Ishikawa (cell line): Measurements from ENCODE around the gene STUM.

ENCODE experiments used
- CEBPB ChIP-seq: IDR thresholded peaks from 2 replicates; pipeline ENCODE4 v1.6.1; 2012
- CREB1 ChIP-seq: IDR thresholded peaks from 2 replicates; pipeline ENCODE4 v1.6.1; 2012; ENCODE audit warnings: low read depth
- EGR1 ChIP-seq: IDR thresholded peaks from 2 replicates; pipeline ENCODE4 v1.6.1; 2012
- EP300 ChIP-seq: IDR thresholded peaks from 2 replicates; pipeline ENCODE4 v1.6.1; 2012; ENCODE audit warnings: borderline replicate concordance
- FOXM1 ChIP-seq: IDR thresholded peaks from 2 replicates; pipeline ENCODE4 v1.6.1; 2012; ENCODE audit warnings: low read depth, borderline replicate concordance
- NFIC ChIP-seq: IDR thresholded peaks from 2 replicates; pipeline ENCODE4 v1.6.1; 2012
- RAD21 ChIP-seq: IDR thresholded peaks from 2 replicates; pipeline ENCODE4 v1.6.1; 2012; ENCODE audit warnings: low read depth
- TAF1 ChIP-seq: IDR thresholded peaks from 2 replicates; pipeline ENCODE4 v1.6.1; 2012; ENCODE audit warnings: low read depth, mild to moderate bottlenecking
- TCF12 ChIP-seq: IDR thresholded peaks from 2 replicates; pipeline ENCODE4 v1.6.1; 2012; ENCODE audit warnings: low read depth
- TEAD4 ChIP-seq: IDR thresholded peaks from 2 replicates; pipeline ENCODE4 v1.6.1; 2012
- YY1 ChIP-seq: IDR thresholded peaks from 2 replicates; pipeline ENCODE4 v1.6.1; 2012; ENCODE audit warnings: low read depth
- ZBTB7A ChIP-seq: IDR thresholded peaks from 2 replicates; pipeline ENCODE4 v1.6.1; 2012; ENCODE audit warnings: low read depth
- TF ChIP-seq, protein P1 (sequence below): IDR thresholded peaks from 2 replicates; pipeline ENCODE4 v1.6.1; 2012
- TF ChIP-seq, protein P2 (sequence below): IDR thresholded peaks from 2 replicates; pipeline ENCODE4 v1.6.1; 2012; ENCODE audit warnings: low read depth, mild to moderate bottlenecking
- TF ChIP-seq, protein P3 (sequence below): IDR thresholded peaks from 2 replicates; pipeline ENCODE4 v1.6.1; 2012

STUM gene

DNA sequence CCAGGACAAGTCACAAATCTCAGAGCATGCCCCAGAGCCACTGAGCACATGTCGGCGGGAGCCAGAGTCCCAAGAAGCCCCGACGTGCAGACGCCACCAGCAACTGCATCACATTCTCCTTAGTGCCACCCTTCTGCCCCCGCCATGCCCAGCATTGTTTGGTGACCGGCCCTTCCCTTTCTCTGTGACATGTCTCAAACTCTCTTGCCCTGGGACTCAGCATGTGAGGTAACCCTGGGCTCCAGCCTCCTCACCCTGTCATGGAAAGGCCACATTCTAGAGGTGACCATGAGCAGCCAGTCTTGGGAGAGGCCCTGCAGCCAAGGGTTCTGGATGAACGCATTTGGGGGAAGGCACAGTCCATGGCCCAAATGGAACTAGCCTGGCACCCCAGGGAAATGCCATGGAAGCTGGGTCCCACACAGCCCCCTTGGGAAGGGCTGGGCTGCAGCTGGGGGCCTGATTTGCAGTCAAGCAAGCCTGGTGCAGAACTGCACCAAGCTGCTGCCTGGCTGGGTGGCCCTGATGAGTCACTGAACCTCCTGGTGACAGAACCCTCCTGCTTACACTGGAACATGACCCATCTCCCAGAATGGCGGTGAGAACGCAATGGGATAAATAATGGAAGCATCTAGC is 96.1 kb downstream of the STUM start:
- no peak for TF ChIP-seq FOXM1
- TF ChIP-seq CREB1, result no peak
- no peak for TF ChIP-seq RAD21
- TF ChIP-seq, protein P1, sequence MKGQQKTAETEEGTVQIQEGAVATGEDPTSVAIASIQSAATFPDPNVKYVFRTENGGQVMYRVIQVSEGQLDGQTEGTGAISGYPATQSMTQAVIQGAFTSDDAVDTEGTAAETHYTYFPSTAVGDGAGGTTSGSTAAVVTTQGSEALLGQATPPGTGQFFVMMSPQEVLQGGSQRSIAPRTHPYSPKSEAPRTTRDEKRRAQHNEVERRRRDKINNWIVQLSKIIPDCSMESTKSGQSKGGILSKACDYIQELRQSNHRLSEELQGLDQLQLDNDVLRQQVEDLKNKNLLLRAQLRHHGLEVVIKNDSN, result no peak
- no peak for TF ChIP-seq CEBPB
- TF ChIP-seq TEAD4, result no peak
- no peak for TF ChIP-seq EGR1
- TF ChIP-seq TAF1, result no peak
- TF ChIP-seq EP300, result no peak
- TF ChIP-seq, protein P2, sequence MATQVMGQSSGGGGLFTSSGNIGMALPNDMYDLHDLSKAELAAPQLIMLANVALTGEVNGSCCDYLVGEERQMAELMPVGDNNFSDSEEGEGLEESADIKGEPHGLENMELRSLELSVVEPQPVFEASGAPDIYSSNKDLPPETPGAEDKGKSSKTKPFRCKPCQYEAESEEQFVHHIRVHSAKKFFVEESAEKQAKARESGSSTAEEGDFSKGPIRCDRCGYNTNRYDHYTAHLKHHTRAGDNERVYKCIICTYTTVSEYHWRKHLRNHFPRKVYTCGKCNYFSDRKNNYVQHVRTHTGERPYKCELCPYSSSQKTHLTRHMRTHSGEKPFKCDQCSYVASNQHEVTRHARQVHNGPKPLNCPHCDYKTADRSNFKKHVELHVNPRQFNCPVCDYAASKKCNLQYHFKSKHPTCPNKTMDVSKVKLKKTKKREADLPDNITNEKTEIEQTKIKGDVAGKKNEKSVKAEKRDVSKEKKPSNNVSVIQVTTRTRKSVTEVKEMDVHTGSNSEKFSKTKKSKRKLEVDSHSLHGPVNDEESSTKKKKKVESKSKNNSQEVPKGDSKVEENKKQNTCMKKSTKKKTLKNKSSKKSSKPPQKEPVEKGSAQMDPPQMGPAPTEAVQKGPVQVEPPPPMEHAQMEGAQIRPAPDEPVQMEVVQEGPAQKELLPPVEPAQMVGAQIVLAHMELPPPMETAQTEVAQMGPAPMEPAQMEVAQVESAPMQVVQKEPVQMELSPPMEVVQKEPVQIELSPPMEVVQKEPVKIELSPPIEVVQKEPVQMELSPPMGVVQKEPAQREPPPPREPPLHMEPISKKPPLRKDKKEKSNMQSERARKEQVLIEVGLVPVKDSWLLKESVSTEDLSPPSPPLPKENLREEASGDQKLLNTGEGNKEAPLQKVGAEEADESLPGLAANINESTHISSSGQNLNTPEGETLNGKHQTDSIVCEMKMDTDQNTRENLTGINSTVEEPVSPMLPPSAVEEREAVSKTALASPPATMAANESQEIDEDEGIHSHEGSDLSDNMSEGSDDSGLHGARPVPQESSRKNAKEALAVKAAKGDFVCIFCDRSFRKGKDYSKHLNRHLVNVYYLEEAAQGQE, result no peak
- TF ChIP-seq, protein P3, sequence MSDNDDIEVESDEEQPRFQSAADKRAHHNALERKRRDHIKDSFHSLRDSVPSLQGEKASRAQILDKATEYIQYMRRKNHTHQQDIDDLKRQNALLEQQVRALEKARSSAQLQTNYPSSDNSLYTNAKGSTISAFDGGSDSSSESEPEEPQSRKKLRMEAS, result no peak
- TF ChIP-seq ZBTB7A, result no peak
- TF ChIP-seq YY1, result no peak
- no peak for TF ChIP-seq TCF12
- TF ChIP-seq NFIC, result no peak

DNA sequence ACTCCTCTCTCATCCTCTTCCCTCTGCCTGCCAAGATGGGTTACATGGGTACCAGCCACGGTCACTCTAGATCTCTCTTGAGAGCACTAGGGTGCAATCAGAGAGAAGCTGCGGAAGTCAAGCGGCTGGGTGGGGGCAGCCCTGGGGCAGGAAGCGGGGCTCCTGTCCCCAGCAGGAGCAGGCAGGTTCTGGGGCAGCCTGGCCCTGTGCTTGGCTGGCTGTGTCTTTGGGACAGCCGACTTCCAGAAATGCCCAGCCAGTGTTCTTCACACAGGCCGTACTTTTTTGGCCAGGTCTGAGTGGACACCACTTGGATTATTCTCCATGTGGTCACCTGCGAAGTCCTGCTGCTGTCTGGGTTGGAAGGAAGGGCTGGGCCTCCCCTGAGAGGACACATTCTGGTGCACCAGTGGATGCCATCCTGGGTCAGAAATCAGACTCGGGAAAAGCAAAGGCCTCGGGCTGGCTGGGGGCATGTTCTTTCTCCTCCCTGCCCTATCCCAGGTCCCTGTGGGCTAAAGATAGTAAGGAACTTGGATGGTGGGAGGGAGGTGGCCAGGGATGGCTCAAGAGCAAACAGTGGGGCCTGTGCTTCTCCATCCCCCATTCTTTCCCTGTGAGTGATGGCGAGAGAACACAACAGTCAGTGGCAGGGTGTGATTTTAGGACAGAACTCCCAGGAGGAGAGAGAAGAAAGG is 96.9 kb downstream of the STUM start:
- no peak for TF ChIP-seq FOXM1
- TF ChIP-seq TAF1, result no peak
- no peak for TF ChIP-seq TCF12
- TF ChIP-seq YY1, result no peak
- no peak for TF ChIP-seq EP300
- no peak for TF ChIP-seq ZBTB7A
- TF ChIP-seq CREB1, result no peak
- TF ChIP-seq, protein P3, result no peak

DNA sequence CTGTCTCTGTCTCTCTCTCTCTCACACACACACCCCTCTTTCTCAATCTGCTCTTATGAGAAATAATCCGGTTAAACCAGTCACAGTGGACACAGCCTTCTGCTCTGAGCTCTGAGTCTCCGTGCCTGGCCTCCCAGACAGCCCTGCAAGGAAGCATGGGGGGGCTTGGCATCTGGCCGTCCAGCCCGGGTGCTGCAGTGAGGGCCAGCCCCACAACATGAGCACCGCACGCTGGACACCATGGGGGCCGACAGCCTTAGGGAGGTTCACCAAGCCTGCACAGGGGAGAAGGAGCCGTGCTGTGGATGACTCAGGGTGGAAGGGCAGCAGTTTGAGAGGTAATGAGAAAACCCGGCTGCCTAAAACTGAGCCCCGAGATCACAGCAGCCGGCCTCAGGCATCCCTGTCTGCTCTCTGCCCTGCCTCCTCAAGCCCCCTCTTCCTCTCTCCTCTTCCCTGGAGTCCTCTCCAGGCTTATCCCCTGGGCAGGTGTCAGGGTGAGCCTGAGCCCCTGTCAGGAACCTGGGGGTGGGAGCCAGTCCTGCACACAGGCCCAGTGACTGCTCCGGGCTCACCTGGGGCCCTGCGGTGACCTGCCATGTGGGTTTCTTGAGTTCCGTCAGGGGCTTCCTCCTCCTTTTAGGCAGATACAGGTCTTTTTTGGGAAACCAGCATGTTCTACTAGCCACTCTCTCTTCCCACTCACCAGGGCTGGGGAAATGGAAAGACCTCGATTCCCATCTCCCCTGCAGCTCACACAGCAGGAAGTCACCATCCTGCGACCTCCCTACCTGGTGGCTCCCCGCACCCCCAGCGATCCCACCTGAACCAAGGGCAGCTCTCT is 97.7 kb downstream of the STUM start:
- no peak for TF ChIP-seq TEAD4
- TF ChIP-seq EGR1, result no peak
- TF ChIP-seq CEBPB, result no peak
- no peak for TF ChIP-seq TCF12
- TF ChIP-seq NFIC, result no peak
- no peak for TF ChIP-seq FOXM1
- TF ChIP-seq, protein P1, result no peak
- TF ChIP-seq EP300, result no peak
- TF ChIP-seq, protein P3, result no peak
- no peak for TF ChIP-seq ZBTB7A
- TF ChIP-seq, protein P2, result no peak

DNA sequence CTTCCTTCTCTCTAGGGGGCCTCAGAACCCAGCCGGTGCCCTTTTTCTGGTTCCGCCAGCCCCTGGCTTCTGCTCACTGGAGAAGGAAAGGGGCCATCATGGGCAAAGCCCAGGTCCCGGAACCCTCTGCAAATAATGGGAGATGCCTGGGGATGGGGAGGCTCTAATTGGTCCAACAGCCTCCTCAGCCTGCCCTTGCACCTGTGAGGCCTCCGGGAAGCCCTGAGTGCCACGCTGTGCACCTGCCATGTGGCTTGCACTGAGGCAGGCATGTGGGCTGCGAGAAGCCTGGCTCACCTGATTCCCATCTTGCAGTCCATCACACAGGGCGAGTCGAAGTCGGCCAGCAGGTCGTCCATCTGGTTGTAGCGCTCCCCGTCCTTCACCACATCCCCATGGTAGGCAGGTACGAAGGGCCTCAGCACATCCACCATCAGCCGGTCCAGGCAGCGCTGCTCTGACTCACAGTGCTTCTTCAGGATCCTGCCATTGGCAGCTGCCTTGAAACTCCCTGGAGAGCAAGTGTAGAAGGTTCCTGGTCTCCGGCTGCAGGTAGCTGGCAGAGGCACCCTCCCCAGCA is 98.4 kb downstream of the STUM start:
- TF ChIP-seq TCF12 (no peak), TEAD4 (no peak), FOXM1 (no peak), EP300 (no peak), TAF1 (no peak), ZBTB7A (no peak), RAD21 (no peak), EGR1 (no peak), NFIC (no peak)
- TF ChIP-seq, protein P3, result no peak
